Endothelial cell (in vitro differentiated cells): Measurements from ENCODE around the gene FASN. TPM values are rescaled to one million over a fixed set of nuclear protein-coding genes. Genes with fewer than 3 reads are reported as not detected.

Experiments
- DNase-seq: peaks from one replicate; pipeline ENCODE4 v3.0.0; 2021; ENCODE audit warnings: low spot score
- H3K27ac Mint-ChIP-seq: one replicate; pipeline ENCODE4 v1.8.0; 2021; ENCODE audit warnings: mixed read lengths, inconsistent platforms; ENCODE audit not compliant: unreplicated experiment
- H3K27me3 Mint-ChIP-seq: one replicate; pipeline ENCODE4 v1.8.0; 2021; ENCODE audit warnings: mild to moderate bottlenecking, moderate library complexity, mixed read lengths, inconsistent platforms; ENCODE audit not compliant: unreplicated experiment
- H3K36me3 Mint-ChIP-seq: one replicate; pipeline ENCODE4 v1.8.0; 2021; ENCODE audit warnings: mild to moderate bottlenecking, low read depth, mixed read lengths, inconsistent platforms; ENCODE audit not compliant: unreplicated experiment
- H3K4me1 Mint-ChIP-seq: one replicate; pipeline ENCODE4 v1.8.0; 2021; ENCODE audit warnings: mild to moderate bottlenecking, mixed read lengths, inconsistent platforms; ENCODE audit not compliant: unreplicated experiment
- H3K4me3 Mint-ChIP-seq: one replicate; pipeline ENCODE4 v1.8.0; 2021; ENCODE audit warnings: mild to moderate bottlenecking, mixed read lengths, inconsistent platforms; ENCODE audit not compliant: unreplicated experiment
- H3K9me3 Mint-ChIP-seq: one replicate; pipeline ENCODE4 v1.8.0; 2021; ENCODE audit warnings: mixed read lengths, inconsistent platforms; ENCODE audit not compliant: unreplicated experiment
- total RNA-seq: library from RNA; stranded (reverse); fragmentation: NEBNext Ultra II Directional; extraction: Animal tissue kit (Norgen Biotek cat#: 25700); gene quantifications from one replicate; pipeline ENCODE4 v1.2.1, GENCODE V29; 2021; ENCODE audit not compliant: unreplicated experiment
- TF ChIP-seq, protein P1 (sequence below): fragments of 200-600 bp; sonication (generic); IDR thresholded peaks from one replicate; pipeline ENCODE4 v1.5.0; 2021; ENCODE audit warnings: antibody characterized with exemption; ENCODE audit not compliant: unreplicated experiment

The FASN gene
- total RNA-seq, 1 donor from 2014 or later: 400 TPM

DNA sequence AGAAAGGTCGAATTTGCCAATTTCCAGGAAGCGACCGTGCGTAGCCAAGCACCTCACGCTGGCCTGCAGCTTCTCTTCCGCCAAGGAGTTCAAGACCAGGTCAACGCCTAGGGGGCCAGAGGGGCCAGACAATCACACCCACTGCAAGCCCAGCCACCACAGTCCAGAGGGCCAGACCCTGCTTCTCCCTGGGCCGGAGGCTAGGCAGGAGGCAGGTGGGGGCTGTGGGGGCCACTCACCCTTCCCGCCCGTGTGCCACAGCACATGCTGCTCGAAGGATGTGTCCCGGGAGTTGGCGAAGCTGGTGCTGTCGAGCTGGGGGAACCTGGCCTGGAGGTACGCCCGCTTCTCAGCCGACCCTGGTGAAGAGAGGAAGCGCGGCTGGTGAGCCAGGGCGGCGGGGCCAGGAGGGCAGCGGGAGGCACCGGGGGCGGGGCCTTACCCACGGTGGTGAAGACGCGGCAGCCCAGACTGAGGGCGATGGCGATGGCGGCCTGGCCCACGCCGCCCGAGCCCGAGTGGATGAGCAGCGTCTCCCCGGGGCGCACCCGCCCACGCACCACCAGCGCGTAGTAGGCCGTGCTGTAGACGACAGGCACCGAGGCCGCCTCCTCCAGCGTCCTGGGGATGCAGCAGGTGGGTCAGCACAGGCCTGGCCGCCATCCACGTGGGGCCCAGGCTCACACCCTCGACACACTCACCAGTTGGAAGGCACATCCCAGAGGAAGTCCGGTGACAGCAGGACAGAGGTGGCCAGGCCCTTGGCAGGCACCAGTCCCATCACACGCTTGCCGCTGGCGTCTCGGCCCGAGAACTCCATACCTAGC lies 14.3 kb downstream of the FASN start:
- TF ChIP-seq, protein P1, sequence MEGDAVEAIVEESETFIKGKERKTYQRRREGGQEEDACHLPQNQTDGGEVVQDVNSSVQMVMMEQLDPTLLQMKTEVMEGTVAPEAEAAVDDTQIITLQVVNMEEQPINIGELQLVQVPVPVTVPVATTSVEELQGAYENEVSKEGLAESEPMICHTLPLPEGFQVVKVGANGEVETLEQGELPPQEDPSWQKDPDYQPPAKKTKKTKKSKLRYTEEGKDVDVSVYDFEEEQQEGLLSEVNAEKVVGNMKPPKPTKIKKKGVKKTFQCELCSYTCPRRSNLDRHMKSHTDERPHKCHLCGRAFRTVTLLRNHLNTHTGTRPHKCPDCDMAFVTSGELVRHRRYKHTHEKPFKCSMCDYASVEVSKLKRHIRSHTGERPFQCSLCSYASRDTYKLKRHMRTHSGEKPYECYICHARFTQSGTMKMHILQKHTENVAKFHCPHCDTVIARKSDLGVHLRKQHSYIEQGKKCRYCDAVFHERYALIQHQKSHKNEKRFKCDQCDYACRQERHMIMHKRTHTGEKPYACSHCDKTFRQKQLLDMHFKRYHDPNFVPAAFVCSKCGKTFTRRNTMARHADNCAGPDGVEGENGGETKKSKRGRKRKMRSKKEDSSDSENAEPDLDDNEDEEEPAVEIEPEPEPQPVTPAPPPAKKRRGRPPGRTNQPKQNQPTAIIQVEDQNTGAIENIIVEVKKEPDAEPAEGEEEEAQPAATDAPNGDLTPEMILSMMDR: no peak
- no peaks in the 10 kb centered on the region for H3K9me3 Mint-ChIP-seq
- H3K4me1 Mint-ChIP-seq: no peaks in the 10 kb centered on the region
- H3K4me3 Mint-ChIP-seq: no peak overlapping the region
- peaks cover 4% of the 10 kb centered on the region for H3K36me3 Mint-ChIP-seq
- peaks cover 2% of the 10 kb centered on the region for H3K27me3 Mint-ChIP-seq
- peak overlapping the region; percentile 24 for H3K27ac Mint-ChIP-seq
- DNase-seq: no peak

- H3K27ac Mint-ChIP-seq: no peak overlapping the region
- H3K9me3 Mint-ChIP-seq: no peaks in the 10 kb centered on the region
- peaks cover 4% of the 10 kb centered on the region for H3K36me3 Mint-ChIP-seq
- TF ChIP-seq, protein P1: no peak
- H3K27me3 Mint-ChIP-seq: peaks cover 2% of the 10 kb centered on the region
- no peak for DNase-seq
- H3K4me1 Mint-ChIP-seq: no peaks in the 10 kb centered on the region
- H3K4me3 Mint-ChIP-seq: no peak overlapping the region
These were observed 15.0 kb downstream of the FASN start for GRCh38 chr17:82083009-82083408.

DNA sequence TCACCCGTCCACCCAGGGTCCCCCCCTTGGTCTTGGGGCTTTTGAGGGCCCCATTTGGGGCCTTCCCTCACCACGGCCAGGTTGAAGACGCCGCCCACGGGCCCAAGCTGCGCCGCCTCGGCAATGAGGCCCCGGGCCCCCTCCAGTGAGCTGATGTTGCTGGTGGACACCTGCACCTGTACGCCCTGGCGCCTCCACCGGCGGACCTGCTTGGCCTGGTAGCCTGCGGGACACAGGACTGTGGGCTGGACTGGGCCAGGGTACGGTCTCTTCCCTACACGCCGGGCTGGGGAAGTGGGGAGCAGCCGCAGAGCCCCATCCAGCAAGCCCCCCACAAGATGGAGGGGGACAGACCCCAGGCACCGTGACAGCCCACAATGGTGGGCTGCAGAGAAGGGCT lies 15.6 kb downstream of the FASN start:
- Mint-ChIP-seq H3K27ac (no peak overlapping the region), H3K27me3 (peaks cover 2% of the 10 kb centered on the region), H3K36me3 (peaks cover 4% of the 10 kb centered on the region), H3K4me1 (no peaks in the 10 kb centered on the region), H3K4me3 (no peak overlapping the region), H3K9me3 (no peaks in the 10 kb centered on the region)
- TF ChIP-seq, protein P1: no peak
- DNase-seq: no peak

- TF ChIP-seq, protein P1: no peak
- no peak for DNase-seq
- no peak overlapping the region for H3K4me3 Mint-ChIP-seq
- peaks cover 2% of the 10 kb centered on the region for H3K27me3 Mint-ChIP-seq
- H3K36me3 Mint-ChIP-seq: peaks cover 4% of the 10 kb centered on the region
- no peaks in the 10 kb centered on the region for H3K9me3 Mint-ChIP-seq
- H3K4me1 Mint-ChIP-seq: no peaks in the 10 kb centered on the region
- no peak overlapping the region for H3K27ac Mint-ChIP-seq
These were observed 16.1 kb downstream of the FASN start for GRCh38 chr17:82081966-82082365.

- H3K27ac Mint-ChIP-seq: no peak overlapping the region
- H3K9me3 Mint-ChIP-seq: no peaks in the 10 kb centered on the region
- peaks cover 4% of the 10 kb centered on the region for H3K36me3 Mint-ChIP-seq
- TF ChIP-seq, protein P1: no peak
- DNase-seq: no peak
- no peak overlapping the region for H3K4me3 Mint-ChIP-seq
- no peaks in the 10 kb centered on the region for H3K4me1 Mint-ChIP-seq
- H3K27me3 Mint-ChIP-seq: peaks cover 2% of the 10 kb centered on the region
These were observed 16.5 kb downstream of the FASN start for GRCh38 chr17:82081546-82081945.
